SU-DHL-6 (cell line): ENCODE data around the gene CEACAM1.

Experiments used
- H2AFZ ChIP-seq: fragments of 200-600 bp; sonication (generic); 2 replicates; pipeline ENCODE4 v1.6.1; 2014; ENCODE audit warnings: low read depth, mild to moderate bottlenecking, moderate library complexity, mixed read lengths, antibody characterized with exemption, low read length; ENCODE audit not compliant: severe bottlenecking
- H3F3A ChIP-seq: fragments of 200-600 bp; shearing (Covaris generic); 2 replicates; pipeline ENCODE4 v1.6.0; 2016; ENCODE audit warnings: antibody characterized with exemption, mild to moderate bottlenecking; ENCODE audit not compliant: insufficient read depth
- H3K27ac ChIP-seq: fragments of 200-600 bp; sonication (generic); 2 replicates; pipeline ENCODE4 v1.5.1; 2016; ENCODE audit warnings: low read depth, mild to moderate bottlenecking, low read length, moderate library complexity, mixed read lengths
- H3K27me3 ChIP-seq: fragments of 200-600 bp; sonication (generic), shearing (Covaris generic); 2 replicates; pipeline ENCODE4 v1.6.0; 2014; ENCODE audit warnings: mild to moderate bottlenecking, low read length
- H3K36me3 ChIP-seq: fragments of 200-600 bp; sonication (generic); 2 replicates; pipeline ENCODE4 v1.6.1; 2014; ENCODE audit warnings: mild to moderate bottlenecking, low read length, mixed read lengths
- H3K4me2 ChIP-seq: fragments of 300-600, 200-600 bp; shearing (Covaris generic), sonication (generic); 2 replicates; pipeline ENCODE4 v1.6.0; 2014; ENCODE audit warnings: low read length, low read depth, mild to moderate bottlenecking; ENCODE audit not compliant: poor library complexity, severe bottlenecking
- H3K4me3 ChIP-seq: fragments of 200-600 bp; sonication (generic); 2 replicates; pipeline ENCODE4 v1.5.1; 2014; ENCODE audit warnings: antibody characterized with exemption, low read length, mild to moderate bottlenecking, mixed read lengths; ENCODE audit not compliant: insufficient read depth, poor library complexity, severe bottlenecking
- H3K79me2 ChIP-seq: fragments of 200-600 bp; sonication (generic); 2 replicates; pipeline ENCODE4 v1.6.1; 2014; ENCODE audit warnings: mild to moderate bottlenecking, low read length, moderate library complexity; ENCODE audit not compliant: insufficient read depth
- H3K9ac ChIP-seq: fragments of 200-600 bp; sonication (generic); 2 replicates; pipeline ENCODE4 v1.7.0; 2014; ENCODE audit warnings: mild to moderate bottlenecking, low read length
- H3K9me2 ChIP-seq: fragments of 200-600 bp; sonication (generic); replicated peaks from 2 replicates; pipeline ENCODE4 v1.6.1; 2014; ENCODE audit warnings: low read length; ENCODE audit not compliant: insufficient read depth
- H3K9me3 ChIP-seq: fragments of 200-600 bp; sonication (generic); 2 replicates; pipeline ENCODE4 v1.6.1; 2014; ENCODE audit warnings: low read length, mixed read lengths; ENCODE audit not compliant: insufficient read depth
- H4K20me1 ChIP-seq: fragments of 200-600 bp; sonication (generic); 2 replicates; pipeline ENCODE4 v1.6.1; 2014; ENCODE audit warnings: low read depth, mild to moderate bottlenecking, antibody characterized with exemption, low read length, moderate library complexity, mixed read lengths
- EZH2phosphoT487 ChIP-seq: fragments of 200-600 bp; sonication (generic), shearing (Covaris generic); conservative IDR thresholded peaks from 2 replicates; pipeline ENCODE4 v1.6.1; 2018; ENCODE audit warnings: mild to moderate bottlenecking, antibody characterized with exemption, low read length, moderate library complexity, mixed read lengths
- TF ChIP-seq, protein P1 (sequence below): fragments of 200-600 bp; sonication (generic); IDR thresholded peaks from one replicate; pipeline ENCODE4 v1.5.1; 2017; ENCODE audit warnings: antibody characterized with exemption, mild to moderate bottlenecking, low read length, moderate library complexity; ENCODE audit not compliant: insufficient read depth, poor library complexity, severe bottlenecking

CEACAM1 gene

DNA sequence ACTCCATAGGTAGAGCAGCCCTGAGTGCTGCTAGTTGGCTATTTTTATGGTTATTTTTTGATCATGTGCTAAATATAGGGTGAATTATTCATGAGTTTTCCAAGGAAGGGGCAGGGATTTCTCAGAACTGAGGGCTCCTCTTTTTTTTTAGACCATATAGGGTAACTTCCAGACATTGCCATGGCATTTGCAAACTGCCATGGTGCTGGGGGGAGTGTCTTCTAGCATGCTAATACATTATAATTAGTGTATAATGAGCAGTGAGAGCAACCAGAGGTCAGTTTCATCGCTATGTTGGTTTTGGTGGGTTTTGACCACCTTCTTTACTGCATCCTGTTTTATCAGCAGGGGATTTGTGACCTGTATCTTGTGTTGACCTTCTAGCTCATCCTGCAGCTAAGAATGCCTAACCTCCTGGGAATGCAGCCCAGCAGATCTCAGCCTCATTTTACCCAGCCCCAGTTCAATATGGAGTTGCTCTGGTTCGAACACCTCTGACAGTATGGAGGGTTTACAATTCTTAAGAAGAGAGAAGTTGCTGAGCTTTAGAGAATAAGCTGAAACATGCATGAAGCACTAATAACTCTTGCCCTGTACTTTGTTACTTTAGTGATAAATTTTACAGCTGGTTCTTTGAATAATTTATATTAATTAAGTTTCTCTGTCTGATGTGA, 31.7 kb downstream of the CEACAM1 start:
- no peaks in the 10 kb centered on the region for H3F3A ChIP-seq
- H3K9me3 ChIP-seq = no peaks in the 10 kb centered on the region
- no peaks in the 10 kb centered on the region for H4K20me1 ChIP-seq
- no peak overlapping the region for H3K4me3 ChIP-seq
- no peaks in the 10 kb centered on the region for H3K36me3 ChIP-seq
- H3K27ac ChIP-seq = no peak overlapping the region
- H3K9me2 ChIP-seq = no peaks in the 10 kb centered on the region
- no peak overlapping the region for H2AFZ ChIP-seq
- no peak for TF ChIP-seq EZH2phosphoT487
- TF ChIP-seq, protein P1, sequence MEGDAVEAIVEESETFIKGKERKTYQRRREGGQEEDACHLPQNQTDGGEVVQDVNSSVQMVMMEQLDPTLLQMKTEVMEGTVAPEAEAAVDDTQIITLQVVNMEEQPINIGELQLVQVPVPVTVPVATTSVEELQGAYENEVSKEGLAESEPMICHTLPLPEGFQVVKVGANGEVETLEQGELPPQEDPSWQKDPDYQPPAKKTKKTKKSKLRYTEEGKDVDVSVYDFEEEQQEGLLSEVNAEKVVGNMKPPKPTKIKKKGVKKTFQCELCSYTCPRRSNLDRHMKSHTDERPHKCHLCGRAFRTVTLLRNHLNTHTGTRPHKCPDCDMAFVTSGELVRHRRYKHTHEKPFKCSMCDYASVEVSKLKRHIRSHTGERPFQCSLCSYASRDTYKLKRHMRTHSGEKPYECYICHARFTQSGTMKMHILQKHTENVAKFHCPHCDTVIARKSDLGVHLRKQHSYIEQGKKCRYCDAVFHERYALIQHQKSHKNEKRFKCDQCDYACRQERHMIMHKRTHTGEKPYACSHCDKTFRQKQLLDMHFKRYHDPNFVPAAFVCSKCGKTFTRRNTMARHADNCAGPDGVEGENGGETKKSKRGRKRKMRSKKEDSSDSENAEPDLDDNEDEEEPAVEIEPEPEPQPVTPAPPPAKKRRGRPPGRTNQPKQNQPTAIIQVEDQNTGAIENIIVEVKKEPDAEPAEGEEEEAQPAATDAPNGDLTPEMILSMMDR = no peak
- no peak overlapping the region for H3K9ac ChIP-seq
- H3K4me2 ChIP-seq = peak overlapping the region; percentile 30
- no peaks in the 10 kb centered on the region for H3K79me2 ChIP-seq
- no peaks in the 10 kb centered on the region for H3K27me3 ChIP-seq

DNA sequence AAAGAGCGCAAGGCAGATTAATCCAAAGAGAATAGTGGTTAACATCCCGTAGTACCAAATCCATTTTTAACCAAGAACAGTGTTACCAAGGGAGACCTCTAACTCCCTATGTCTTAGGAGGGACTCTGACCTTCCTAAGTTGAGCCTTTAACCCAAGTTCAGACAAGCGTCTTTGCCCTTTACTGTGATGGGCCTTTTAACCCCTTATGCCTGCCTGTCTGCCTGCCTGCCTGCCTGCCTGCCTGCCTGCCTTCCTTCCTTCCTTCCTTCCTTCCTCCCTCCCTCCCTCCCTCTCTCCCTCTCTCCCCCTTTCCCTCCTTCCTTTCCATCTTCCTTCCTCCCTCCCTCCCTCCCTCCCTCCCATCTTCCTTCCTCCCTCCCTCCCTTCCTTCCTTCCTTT, 32.6 kb downstream of the CEACAM1 start:
- H4K20me1 ChIP-seq = no peaks in the 10 kb centered on the region
- no peak overlapping the region for H3K4me3 ChIP-seq
- no peaks in the 10 kb centered on the region for H3K79me2 ChIP-seq
- H3K4me2 ChIP-seq = no peak overlapping the region
- no peaks in the 10 kb centered on the region for H3F3A ChIP-seq
- TF ChIP-seq, protein P1 = no peak
- no peak for TF ChIP-seq EZH2phosphoT487
- H3K9me2 ChIP-seq = no peaks in the 10 kb centered on the region
- H3K9me3 ChIP-seq = no peaks in the 10 kb centered on the region
- H2AFZ ChIP-seq = no peak overlapping the region
- no peak overlapping the region for H3K27ac ChIP-seq
- no peaks in the 10 kb centered on the region for H3K36me3 ChIP-seq
- H3K27me3 ChIP-seq = no peaks in the 10 kb centered on the region
- H3K9ac ChIP-seq = no peak overlapping the region

DNA sequence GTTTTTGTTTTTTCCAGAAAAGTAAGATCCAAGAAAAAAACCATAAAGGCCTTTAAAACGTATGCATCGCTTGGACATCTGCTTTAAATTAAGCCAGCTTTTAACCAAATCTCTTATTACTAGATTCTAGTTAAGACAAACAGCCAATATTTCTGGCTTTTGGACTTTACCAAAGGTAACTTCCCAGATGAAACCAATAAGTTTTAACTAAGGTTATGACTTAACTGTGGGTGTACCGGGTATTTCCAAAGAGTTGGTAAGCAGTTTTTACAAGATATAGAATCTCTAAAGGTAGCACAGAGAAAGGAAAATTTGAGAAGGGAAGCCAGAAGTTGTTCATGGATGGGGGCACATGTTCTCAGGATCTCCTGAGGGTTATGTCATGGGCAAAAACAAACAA, 34.0 kb downstream of the CEACAM1 start:
- no peak overlapping the region for H3K27ac ChIP-seq
- H3F3A ChIP-seq = no peaks in the 10 kb centered on the region
- H3K27me3 ChIP-seq = no peaks in the 10 kb centered on the region
- no peak overlapping the region for H3K9ac ChIP-seq
- H3K9me3 ChIP-seq = no peaks in the 10 kb centered on the region
- H3K79me2 ChIP-seq = no peaks in the 10 kb centered on the region
- no peak overlapping the region for H3K4me2 ChIP-seq
- no peaks in the 10 kb centered on the region for H3K36me3 ChIP-seq
- no peak overlapping the region for H3K4me3 ChIP-seq
- TF ChIP-seq, protein P1 = no peak
- no peak for TF ChIP-seq EZH2phosphoT487
- no peaks in the 10 kb centered on the region for H3K9me2 ChIP-seq
- H4K20me1 ChIP-seq = no peaks in the 10 kb centered on the region
- H2AFZ ChIP-seq = no peak overlapping the region
